Measurements from ENCODE around the gene TEC.
A peak's percentile ranks its signal among the peaks of the same experiment; 100 is the strongest.
"Not testable (repeated sequence)": the region's sequence is repeated elsewhere in the genome, so short reads cannot be mapped to it uniquely, and the experiment has no call there.

The TEC gene

DNA sequence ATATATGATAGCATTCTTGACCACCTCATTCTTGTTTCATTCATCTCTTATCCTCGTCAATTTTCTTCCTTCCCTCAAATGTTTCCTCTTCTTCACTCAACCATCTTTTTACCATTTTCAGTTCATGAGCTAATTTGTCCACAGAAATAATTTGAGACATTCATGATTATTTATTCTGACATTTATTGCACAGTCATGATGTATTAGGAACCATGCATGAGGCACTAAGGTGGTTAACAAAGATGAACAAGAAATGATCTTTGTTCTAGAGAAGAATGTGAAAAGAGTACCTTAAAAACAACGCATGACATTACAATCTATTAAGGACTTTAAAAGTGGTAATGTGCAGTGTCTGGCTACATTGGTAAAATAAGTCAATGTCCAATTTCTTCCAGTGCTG lies 27.9 kb downstream of the TEC start:
- H3K4me1 Mint-ChIP-seq = peaks cover 3% of the 10 kb centered on the region
- no peaks in the 10 kb centered on the region for H3K27me3 Mint-ChIP-seq
- H3K27ac Mint-ChIP-seq = no peak overlapping the region
- DNase-seq = no peak
- ATAC-seq = no peak
- H3K36me3 Mint-ChIP-seq (ENCODE audit: low read depth) = peaks cover 3% of the 10 kb centered on the region
- H3K9me3 Mint-ChIP-seq = peaks cover 5% of the 10 kb centered on the region
- no peak overlapping the region for H3K4me3 Mint-ChIP-seq

DNA sequence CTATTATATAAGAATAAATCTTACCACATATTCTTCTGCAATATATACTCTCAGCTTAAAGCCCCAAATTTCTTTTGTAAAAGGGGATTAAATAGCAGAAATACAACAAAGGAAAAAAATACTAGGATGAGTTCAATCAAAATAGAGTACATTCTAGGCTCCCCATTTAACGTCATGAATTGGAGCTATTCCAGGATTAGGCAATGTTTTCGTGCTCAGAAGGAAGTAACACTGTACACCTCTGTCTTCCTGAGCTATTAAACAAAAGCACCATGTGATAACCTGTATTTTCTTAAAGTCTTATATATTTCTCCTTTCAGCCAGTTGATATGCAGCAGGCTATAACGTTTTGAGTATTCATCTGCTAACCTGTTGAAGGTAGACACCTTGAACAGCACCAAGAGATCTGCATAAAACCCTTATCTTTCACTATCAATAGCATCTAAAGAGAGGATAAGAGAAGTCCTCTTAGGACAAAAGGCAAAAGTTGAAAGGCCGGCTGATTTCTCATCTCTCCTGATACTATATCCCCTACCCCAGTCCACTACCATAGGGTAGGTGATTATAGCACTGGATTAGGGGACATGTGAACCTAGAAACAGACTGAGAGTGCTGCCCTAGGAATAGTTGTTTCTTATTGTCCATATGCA lies 31.5 kb downstream of the TEC start:
- peaks cover 2% of the 10 kb centered on the region for H3K36me3 Mint-ChIP-seq (ENCODE audit: low read depth)
- H3K9me3 Mint-ChIP-seq = no peaks in the 10 kb centered on the region
- H3K27ac Mint-ChIP-seq = no peak overlapping the region
- H3K4me3 Mint-ChIP-seq = no peak overlapping the region
- H3K27me3 Mint-ChIP-seq = no peaks in the 10 kb centered on the region
- ATAC-seq = no peak
- no peak for DNase-seq
- H3K4me1 Mint-ChIP-seq = peaks cover 13% of the 10 kb centered on the region

DNA sequence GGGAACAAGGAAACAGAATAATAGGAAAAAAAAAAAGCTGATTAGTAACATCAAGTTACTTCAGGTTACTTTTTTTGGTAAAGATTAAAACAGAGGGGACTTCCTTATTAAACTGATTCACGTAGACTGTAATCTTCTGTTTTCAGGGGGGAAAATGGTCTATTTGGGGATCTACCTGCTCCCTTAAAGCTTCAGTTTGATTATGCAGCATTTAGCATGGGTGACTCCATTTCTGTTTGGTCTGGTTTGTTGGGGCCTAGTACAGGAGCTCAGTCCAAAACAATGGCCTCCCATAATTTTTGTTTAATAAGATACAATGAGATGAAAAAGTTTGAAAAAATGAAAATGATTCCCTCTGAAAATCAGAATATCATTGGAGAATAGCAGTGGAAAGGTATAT lies 34.6 kb downstream of the TEC start:
- no peak for ATAC-seq
- no peak for DNase-seq
- Mint-ChIP-seq H3K4me3 (no peak overlapping the region), H3K9me3 (no peaks in the 10 kb centered on the region), H3K36me3 (ENCODE audit: low read depth) (peaks cover 6% of the 10 kb centered on the region), H3K4me1 (peaks cover 13% of the 10 kb centered on the region), H3K27me3 (no peaks in the 10 kb centered on the region), H3K27ac (no peak overlapping the region)

DNA sequence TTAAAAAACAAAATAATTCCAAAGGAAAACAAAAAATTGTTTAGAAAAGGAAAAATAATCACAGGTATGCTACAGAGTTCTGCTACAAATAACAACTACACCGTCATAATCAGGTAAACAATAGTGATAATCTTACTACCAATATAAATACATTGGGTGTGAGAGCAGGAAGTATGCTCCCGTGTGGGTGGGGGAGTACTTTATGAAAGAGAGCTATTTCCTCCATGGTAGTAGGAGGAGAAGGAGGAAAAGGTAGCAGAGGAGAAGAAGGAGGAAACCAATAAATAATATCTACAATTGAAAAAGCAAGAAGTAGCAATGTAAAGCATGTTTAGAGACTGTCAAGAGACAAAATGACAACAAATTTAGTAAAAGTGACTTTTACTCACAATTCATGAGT lies 35.1 kb downstream of the TEC start:
- no peak overlapping the region for H3K27ac Mint-ChIP-seq
- H3K27me3 Mint-ChIP-seq = no peaks in the 10 kb centered on the region
- ATAC-seq (no peak), DNase-seq (no peak)
- H3K4me1 Mint-ChIP-seq = peaks cover 13% of the 10 kb centered on the region
- H3K36me3 Mint-ChIP-seq (ENCODE audit: low read depth) = peaks cover 6% of the 10 kb centered on the region
- no peak overlapping the region for H3K4me3 Mint-ChIP-seq
- H3K9me3 Mint-ChIP-seq = no peaks in the 10 kb centered on the region

DNA sequence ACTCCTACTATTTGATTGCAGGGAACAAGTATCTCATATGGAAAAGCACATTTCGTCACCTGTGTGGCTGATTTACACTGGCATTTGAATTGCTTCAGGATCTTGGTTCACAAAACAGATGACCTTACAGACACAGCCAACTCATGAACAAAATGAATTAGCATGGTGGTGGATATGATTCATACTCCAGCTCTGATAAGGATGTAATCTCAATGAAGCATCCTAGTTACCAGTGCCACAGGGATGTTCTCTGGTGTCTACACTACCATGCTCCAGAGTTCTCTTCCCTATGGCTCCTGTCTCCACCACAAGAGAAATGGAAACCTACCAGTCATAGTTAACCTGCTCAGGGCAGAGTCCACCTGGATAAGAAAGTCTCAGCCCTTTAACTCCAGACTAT lies 40.7 kb downstream of the TEC start:
- DNase-seq = no peak
- Mint-ChIP-seq H3K9me3 (no peaks in the 10 kb centered on the region), H3K27me3 (no peaks in the 10 kb centered on the region), H3K4me1 (peaks cover 7% of the 10 kb centered on the region), H3K4me3 (no peak overlapping the region), H3K36me3 (ENCODE audit: low read depth) (peaks cover 8% of the 10 kb centered on the region), H3K27ac (no peak overlapping the region)
- peak; percentile 65 for ATAC-seq

DNA sequence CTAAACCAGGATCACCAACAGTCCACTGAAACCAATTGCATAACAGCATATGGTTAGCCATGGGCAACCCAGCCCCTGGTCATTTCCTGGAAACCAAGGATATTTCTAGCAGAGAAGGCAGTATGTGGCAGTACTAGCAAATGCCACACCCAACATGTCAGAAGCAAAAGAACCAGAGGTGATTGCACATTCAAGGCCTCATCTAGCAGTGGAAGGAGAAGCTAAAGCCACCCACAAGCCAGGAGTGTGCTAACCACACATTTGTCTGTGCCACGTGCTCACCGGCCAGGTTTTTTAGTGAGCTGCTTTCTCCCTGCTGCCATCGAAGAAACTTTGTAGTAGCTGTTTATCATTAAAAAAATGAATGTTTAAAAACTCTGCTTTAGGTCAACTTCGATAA lies 42.0 kb downstream of the TEC start:
- H3K4me3 Mint-ChIP-seq = no peak overlapping the region
- DNase-seq = no peak
- no peak for ATAC-seq
- peaks cover 4% of the 10 kb centered on the region for H3K4me1 Mint-ChIP-seq
- peaks cover 6% of the 10 kb centered on the region for H3K36me3 Mint-ChIP-seq (ENCODE audit: low read depth)
- no peaks in the 10 kb centered on the region for H3K27me3 Mint-ChIP-seq
- no peaks in the 10 kb centered on the region for H3K9me3 Mint-ChIP-seq
- no peak overlapping the region for H3K27ac Mint-ChIP-seq

DNA sequence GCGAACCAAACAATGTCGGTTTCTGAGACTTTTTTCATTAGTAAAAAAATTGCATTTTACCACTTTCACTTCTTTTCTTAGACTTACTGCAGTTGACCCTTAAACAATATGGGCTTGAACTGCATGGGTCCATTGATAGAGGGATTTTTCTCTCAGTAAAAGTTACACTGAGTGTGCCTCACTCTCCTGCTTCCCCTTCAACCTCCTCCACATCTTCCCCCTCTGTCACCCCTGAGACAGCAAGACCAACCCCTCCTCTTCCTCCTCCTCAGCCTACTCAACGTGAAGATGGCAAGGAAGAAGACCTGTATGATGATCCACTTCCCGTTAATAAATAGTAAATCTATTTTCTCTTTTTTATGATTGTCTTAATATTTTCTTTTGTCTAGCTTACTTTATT lies 43.4 kb downstream of the TEC start:
- H3K36me3 Mint-ChIP-seq (ENCODE audit: low read depth) = peaks cover 7% of the 10 kb centered on the region
- DNase-seq = no peak
- H3K4me3 Mint-ChIP-seq = no peak overlapping the region
- no peak overlapping the region for H3K27ac Mint-ChIP-seq
- peaks cover 4% of the 10 kb centered on the region for H3K4me1 Mint-ChIP-seq
- no peaks in the 10 kb centered on the region for H3K9me3 Mint-ChIP-seq
- H3K27me3 Mint-ChIP-seq = no peaks in the 10 kb centered on the region
- no peak for ATAC-seq

DNA sequence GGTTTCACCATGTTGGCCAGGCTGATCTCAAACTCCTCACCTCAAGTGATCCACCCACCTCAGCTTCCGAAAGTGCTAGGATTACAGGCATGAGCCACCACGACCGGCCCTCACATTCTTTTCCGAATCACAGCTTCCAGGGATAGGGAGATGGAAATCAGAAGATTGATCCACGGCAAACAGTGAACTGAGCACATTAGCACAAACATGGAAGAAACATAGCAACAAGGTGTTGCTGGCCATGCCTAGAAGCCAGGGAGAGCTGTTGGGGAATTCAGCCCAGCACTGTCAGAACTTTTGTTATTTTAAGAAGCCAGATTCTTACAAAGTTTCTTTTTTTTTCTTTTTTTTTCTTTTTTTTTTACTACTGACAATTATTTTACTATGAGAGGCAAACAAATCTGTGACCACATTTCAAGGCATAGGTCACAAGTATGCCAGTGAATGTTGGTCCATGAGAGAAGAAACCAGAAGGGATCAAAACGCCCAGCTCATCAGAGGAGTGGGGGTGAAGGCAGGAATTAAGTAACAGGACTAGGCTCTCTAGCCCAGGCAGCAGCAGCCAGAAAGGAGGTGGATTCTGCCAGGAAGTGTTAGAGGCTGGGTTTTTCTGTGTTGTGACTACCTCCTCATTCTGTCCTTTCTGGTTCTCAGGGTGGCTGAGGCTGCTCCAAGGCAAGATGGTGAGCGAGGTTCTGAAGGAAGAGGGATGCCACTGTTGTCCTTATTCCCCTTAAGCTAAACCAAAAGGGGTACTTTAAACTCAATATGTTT lies 44.1 kb downstream of the TEC start:
- Mint-ChIP-seq H3K27ac (no peak overlapping the region), H3K36me3 (ENCODE audit: low read depth) (peaks cover 7% of the 10 kb centered on the region), H3K9me3 (no peaks in the 10 kb centered on the region), H3K27me3 (no peaks in the 10 kb centered on the region), H3K4me3 (no peak overlapping the region), H3K4me1 (peaks cover 4% of the 10 kb centered on the region)
- ATAC-seq (no peak), DNase-seq (no peak)

DNA sequence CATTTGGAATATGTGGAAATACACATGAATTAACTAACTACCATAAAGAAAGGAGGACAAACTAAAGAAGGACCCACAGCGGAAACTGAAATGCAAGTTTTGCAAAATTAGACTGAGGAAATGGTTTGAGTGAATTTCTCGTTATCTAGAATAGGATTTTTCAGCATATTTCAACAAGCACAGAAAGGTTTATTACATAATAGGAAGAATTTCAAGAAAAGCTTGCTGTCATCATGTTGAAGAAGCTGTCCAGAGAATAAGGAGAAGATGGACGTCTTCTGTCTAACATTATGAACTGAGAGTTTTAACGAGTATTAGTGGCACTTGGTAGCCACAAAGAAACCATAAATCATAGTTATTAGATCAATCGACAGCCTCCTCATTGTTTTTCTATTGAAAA lies 45.0 kb downstream of the TEC start:
- Mint-ChIP-seq H3K27me3 (no peaks in the 10 kb centered on the region), H3K27ac (no peak overlapping the region), H3K4me1 (peaks cover 4% of the 10 kb centered on the region), H3K36me3 (ENCODE audit: low read depth) (peaks cover 13% of the 10 kb centered on the region), H3K9me3 (no peaks in the 10 kb centered on the region), H3K4me3 (no peak overlapping the region)
- no peak for DNase-seq
- ATAC-seq = no peak

DNA sequence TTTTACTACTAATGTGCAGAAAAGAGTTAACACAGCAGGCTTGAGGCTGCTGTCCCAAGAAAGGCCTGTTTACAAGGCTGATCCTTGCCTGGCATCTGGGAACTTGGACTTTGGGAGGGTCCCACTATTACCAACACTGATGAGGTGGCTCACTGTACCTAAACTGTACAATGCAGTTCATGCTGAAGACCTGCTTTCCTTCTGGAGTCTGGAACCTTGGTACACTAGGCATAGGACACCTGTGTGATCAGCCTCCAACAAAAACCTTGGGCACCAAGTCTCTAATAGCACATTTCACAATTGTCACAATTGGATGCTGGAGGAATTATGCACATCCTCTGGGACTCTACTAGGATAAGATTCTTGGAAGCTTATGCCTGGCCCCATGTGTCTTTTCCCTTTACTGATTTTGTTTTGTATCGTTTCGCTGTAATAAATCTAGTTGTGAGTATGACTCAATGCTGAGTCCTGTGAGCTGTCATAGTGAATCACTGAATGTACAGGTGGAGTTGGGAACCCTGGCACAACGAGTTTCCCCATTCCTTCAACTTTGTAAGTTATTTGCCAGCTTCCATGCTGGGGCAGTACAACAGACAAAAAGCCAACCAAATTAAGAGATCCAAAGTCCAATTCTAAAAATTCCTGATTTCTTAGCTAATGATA lies 45.9 kb downstream of the TEC start:
- Mint-ChIP-seq H3K27ac (no peak overlapping the region), H3K4me3 (no peak overlapping the region), H3K4me1 (peaks cover 3% of the 10 kb centered on the region), H3K27me3 (no peaks in the 10 kb centered on the region), H3K36me3 (ENCODE audit: low read depth) (peaks cover 14% of the 10 kb centered on the region), H3K9me3 (no peaks in the 10 kb centered on the region)
- DNase-seq (no peak), ATAC-seq (no peak)

DNA sequence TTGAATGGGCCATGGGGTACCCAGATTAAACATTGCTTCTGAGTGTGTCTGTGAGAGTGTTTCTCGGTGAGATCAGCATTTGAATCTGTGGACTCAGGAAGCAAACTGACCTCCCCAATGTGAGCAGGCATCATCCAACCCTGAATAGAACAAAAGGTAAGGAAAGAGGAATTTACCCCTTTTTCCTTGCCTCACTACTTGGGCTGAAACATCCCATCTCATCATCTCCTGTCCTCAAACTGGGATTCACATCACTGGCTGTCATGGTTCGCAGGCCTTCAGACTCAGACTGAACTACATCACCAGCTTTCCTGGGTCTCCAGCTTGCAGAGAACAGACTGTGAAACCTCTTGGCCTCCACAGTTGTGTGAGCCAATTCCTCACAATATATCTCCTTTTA lies 47.1 kb downstream of the TEC start:
- no peak for DNase-seq
- H3K4me3 Mint-ChIP-seq = no peak overlapping the region
- no peaks in the 10 kb centered on the region for H3K27me3 Mint-ChIP-seq
- no peak overlapping the region for H3K27ac Mint-ChIP-seq
- ATAC-seq = no peak
- peaks cover 14% of the 10 kb centered on the region for H3K36me3 Mint-ChIP-seq (ENCODE audit: low read depth)
- no peaks in the 10 kb centered on the region for H3K9me3 Mint-ChIP-seq
- no peaks in the 10 kb centered on the region for H3K4me1 Mint-ChIP-seq

DNA sequence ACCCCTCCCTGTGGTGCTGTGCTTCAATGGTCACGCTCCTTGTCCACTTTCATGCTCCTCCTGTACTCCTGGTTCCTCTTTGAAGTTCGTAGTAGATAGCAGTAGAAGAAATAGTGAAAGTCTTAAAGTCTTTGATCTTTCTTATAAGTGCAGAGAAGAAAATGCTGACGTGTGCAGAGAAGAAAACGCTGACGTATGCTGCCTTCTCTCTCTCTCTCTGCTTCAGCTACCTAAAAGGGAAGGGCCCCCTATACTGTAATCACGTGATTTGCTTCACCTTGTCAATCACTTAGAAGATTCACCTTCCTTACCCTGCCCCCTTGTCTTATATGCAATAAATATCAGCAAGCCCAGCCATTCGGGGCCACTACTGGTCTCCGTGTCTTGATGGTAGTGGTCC lies 50.2 kb downstream of the TEC start:
- not testable (repeated sequence) for H3K27me3 Mint-ChIP-seq, H3K27ac Mint-ChIP-seq, H3K4me3 Mint-ChIP-seq, H3K9me3 Mint-ChIP-seq, H3K4me1 Mint-ChIP-seq, ATAC-seq, DNase-seq
- H3K36me3 Mint-ChIP-seq (ENCODE audit: low read depth) = peaks cover 11% of the 10 kb centered on the region

DNA sequence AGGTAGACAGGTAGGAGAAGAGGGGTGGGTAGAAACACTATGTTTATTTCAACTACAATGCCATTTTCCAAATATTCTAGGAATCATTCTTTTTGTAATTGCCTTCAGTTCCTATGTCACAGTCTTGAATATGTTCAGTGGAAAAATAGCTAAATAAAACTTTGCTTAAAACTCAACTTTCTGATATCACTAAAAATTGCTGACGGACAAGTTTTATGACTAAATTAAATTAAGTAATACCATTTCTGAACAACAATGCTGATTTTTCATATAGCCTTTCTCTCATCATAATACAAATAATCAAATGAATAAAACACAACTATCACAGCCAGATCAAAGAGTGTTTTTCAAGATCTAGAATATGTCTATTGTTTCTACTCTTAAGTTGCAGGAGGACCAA lies 53.1 kb downstream of the TEC start:
- Mint-ChIP-seq H3K9me3 (no peaks in the 10 kb centered on the region), H3K36me3 (ENCODE audit: low read depth) (peaks cover 9% of the 10 kb centered on the region), H3K27me3 (no peaks in the 10 kb centered on the region), H3K4me3 (no peak overlapping the region), H3K4me1 (peaks cover 9% of the 10 kb centered on the region), H3K27ac (no peak overlapping the region)
- DNase-seq = no peak
- no peak for ATAC-seq

DNA sequence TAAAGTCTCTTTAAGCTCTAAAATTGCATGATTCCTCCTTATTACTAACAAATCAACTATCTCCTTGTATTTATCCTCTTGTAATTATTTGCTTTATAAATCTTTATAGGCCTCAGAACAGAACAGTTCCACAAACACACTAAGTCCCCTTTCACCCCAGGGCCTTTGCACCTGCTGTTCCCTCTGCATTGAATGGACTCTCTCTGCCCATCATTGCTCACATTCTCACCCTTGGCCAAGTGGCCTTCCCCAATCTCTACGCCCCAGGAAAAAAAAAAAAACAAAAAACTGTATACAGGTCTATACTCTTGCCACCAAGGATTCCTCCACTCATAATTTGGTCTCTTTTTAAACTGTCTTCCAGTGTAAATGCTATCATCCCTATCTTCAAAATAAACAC lies 53.7 kb downstream of the TEC start:
- ATAC-seq (no peak), DNase-seq (no peak)
- Mint-ChIP-seq H3K4me1 (peaks cover 11% of the 10 kb centered on the region), H3K27me3 (no peaks in the 10 kb centered on the region), H3K4me3 (no peak overlapping the region), H3K9me3 (no peaks in the 10 kb centered on the region), H3K27ac (no peak overlapping the region), H3K36me3 (ENCODE audit: low read depth) (peaks cover 9% of the 10 kb centered on the region)

DNA sequence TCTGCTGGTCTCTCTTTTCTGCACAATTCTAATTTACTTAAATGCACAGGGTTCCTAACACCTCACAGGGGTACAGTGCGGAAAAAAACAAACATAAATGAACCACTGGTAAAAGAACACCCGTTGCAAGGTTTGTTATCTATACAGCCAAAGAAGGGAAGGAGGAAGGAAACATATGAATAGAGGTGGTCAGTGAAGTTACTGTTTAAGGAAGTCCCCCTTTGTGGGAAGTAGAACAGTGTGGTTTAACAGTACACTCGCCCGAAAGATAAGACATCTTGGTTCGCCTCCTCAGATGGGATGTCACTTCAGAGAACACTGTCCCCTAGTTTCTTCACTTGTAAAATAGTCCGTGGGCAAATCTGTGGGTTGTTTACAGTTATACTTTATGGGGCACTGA lies 57.5 kb downstream of the TEC start:
- peaks cover 19% of the 10 kb centered on the region for H3K4me1 Mint-ChIP-seq
- no peaks in the 10 kb centered on the region for H3K27me3 Mint-ChIP-seq
- DNase-seq (no peak), ATAC-seq (peak; percentile 46)
- peak overlapping the region; percentile 37 for H3K4me3 Mint-ChIP-seq
- no peaks in the 10 kb centered on the region for H3K9me3 Mint-ChIP-seq
- H3K27ac Mint-ChIP-seq = no peak overlapping the region
- H3K36me3 Mint-ChIP-seq (ENCODE audit: low read depth) = peaks cover 2% of the 10 kb centered on the region

Measured in activated naive CD8-positive, alpha-beta T cell treated with anti-CD3 and anti-CD28 coated beads, Interleukin-2, amount 50 U/mL, for 24 hours (primary cell).